ENCODE results near the gene PTBP3.

Gene PTBP3

DNA sequence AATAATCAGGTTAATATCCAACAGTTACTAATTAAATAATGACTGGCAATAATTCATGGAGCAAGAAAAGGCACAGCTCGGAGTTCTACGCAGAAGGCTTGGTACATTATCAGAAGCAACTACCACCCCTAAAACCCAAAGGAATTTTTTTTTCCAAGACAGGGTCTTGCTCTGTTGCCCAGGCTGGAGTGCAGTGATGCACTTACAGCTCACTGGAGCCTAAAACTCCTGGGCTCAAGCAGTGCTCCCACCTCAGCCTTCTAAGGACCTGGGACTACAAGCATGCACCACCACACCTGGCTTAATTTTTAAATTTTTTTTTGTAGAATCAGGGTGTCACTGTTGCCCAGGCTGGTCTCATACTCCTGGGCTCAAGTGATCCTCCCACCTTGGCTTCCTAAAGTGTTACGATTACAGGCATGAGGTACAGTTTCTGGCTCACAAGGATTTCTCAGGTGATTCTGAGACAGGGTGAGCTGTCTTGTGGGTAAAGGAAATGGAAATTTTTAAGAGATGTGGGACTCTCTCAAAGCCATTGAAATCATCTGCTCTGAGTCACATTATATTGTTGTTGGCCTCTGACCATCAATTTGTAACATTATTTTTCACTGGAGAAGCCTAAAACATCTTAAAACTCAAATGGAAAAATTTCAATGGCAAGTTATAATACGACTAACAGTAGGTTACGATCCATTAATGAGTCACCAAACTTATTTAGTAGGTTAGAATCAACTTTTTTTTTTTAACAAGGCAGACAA, 26.8 kb upstream of the PTBP3 start:
- DNase-seq = no peak

DNA sequence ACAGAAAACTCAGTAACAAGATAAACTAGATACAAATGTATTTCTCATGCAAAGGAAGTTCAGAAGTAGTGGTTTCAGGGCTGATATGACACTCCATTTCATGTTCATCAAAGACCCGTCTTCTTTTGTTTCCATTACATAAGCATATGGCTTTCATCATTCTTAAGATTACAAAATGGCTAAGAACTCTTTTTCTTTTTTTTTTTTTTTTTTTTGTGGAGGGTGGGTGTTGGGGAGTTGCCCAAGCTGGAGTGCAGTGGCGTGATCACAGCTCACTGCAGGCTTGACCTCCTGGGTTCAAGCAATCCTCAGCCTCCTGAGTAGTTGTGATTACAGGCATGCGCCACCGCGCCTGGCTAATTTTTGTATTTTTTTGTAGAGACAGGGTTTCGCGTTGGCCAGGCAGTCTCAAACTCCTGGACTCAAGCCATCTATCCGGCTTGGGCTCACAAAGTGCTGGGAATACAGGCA, 22.0 kb upstream of the PTBP3 start:
- DNase-seq = no peak

DNA sequence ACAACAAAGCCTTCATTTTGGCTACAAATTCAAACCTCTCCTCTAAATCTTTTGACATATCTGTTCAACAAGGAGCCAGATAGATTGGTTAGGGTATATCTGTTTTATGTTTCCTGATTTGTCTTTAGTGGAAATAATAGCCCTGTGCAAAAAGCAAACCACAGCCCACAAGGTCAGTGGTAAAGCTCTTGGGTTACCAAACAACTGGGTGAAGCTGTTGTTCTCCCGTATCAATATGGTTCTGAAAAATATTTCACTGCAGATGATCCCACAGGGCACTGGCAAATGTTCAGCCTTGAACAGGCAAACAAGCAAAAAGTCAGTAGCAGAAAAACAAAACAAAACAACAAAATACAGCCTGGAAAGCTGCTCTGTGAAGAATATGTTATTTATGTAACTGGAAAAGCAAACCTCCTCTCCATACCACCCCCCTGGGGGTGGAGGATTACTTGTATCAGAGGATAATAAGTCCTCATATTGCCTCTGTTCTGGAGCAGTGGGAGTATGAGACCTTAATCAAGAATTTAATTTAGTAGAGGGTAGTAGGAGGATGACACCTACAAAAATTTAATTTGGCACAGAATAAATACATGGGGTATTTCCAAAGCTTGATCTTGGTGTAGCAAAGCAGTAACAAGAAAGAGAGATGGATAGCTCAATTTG, 20.8 kb upstream of the PTBP3 start:
- no peak for DNase-seq

DNA sequence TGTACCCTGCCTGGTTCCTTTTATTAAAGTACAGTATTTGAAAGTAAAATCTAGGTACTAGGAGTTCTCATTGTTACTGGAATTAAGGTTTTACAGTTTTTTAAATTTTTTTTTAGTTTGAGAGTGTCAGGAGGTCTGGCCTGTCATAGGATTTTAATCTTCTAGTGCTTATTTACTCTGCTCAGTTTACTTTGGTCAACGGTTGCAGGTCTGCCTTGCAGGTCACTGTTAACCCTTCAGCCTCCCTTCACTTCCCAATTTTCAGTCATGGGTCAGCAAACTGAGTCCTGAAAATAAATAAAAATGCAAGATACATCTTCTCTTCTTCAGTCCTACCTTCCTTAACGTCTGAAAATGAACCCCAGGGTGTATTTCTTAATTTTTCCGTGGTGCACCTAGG, 18.8 kb upstream of the PTBP3 start:
- no peak for DNase-seq

DNA sequence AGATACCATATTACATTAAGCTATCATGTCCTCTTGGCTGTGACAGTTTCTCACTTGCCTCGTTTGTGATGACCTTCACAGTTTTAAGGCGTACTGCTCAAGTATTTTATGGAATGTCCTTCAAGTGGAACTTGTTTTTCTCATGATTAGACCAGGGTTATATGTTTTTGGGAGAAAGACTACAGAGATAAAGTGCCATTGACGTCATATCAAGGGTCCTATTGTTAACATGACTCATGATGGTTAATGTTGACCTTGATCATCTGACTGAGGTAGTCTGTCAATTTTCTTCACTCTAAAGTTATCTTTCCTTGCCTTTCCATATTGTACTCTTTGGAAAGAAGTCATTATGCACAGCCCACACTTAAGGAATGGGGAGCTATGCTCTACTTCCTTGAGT, 17.8 kb upstream of the PTBP3 start:
- no peak for DNase-seq

DNA sequence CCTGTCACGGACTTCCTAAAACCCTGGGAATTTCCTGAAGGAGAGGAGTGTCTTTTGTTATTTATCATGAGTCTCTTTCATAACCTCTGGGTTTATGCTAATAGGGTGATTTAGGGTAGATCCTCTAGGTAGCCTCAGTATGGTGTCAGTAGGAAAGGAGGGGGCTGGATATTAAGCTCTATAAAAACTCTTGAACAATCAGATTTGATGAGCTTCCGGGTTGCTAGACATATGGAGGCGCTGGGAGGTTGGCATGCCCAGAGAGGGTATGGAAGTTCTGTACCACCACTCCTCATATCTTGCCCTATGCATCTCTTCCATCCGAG, 15.6 kb upstream of the PTBP3 start:
- DNase-seq = no peak

DNA sequence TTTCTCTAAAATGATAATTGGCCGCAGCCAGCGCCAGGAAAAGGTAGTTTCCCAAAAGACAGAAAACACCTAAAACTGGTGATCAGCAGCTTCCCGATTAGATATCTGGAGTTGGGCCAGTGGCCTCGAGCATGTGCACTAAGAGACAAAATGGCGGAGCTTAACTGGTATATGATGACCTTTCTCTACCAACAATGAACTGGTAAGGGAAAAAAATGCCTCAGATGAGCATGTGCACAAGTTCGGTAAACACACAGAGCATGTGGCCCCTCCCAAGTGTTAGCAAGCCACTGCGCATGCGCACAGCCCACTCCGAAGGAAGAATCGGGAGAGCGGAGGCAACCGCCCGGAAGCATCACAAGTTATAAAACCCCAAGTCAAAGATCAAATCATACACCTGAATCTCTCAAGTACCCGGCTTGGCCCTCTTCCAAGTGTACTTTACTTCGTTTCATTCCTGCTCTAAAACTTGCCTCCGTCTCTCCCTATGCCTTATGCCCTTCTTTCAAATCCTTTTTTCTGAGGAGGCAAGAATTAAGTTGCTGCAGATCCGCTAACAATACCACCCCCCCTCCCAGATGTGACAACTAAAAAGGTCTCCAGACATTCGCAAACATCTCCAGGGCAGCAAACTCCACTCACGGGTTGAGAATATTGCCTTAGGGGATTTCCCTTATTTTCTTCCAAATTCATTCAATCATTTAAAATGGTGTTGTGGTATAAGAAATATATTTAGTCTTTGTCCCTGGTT, 15.0 kb upstream of the PTBP3 start:
- peak; percentile 55 for DNase-seq

DNA sequence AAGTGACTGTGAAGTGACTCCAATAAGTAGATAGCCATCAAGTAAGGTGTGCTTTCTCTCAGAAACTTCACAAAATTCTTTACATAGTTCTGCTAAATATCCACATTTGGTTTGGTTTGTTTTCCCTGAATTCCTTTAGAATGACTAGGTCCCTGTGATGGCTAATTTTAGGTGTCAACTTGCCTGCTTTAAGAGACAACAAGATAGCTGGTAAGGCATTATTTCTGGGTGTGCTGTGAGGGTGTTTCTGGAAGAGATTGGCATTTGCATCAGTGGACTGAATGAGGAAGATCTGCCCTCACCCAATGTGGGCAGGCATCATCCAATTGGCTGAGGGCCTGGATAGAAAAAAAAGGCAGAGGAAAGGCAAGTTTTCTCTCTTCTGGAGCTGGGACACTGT, 8.3 kb upstream of the PTBP3 start:
- no peak for DNase-seq

DNA sequence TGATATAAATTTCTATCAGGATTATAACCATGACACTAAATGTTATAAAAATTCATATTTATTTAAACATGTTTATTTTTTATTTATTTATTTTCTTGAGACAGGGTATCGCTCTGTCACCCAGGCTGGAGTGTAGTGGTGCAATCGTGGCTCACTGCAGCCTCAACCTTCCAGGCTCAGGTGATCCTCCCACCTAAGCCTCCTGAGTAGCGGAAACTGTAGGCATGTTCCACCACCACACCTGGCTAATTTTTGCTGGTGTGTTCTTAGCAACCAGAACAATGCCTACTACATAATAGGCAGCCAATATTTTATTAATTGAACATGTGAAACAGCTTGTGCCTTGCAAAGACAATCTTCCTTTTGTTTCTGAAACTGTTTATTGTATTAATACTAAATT, 6.5 kb upstream of the PTBP3 start:
- no peak for DNase-seq

DNA sequence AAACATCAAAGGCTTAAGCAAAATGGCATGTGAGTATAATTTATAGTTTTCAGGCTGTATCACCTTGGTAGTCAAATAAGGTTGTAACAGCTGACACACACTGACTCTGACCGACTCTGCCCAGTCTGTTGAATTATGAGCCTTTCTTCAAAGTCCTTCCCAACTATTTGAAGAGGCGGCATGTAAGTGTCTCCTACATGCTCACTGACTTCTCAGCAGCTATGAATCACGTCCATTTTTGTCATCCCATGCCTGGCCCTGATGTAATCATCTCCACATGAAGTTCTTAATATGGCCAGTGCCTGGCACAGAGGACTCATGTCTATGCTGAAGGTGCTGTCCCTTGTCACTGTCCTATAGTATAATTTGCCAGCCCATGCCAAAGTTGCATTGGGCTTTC, 5.1 kb upstream of the PTBP3 start:
- DNase-seq = no peak

DNA sequence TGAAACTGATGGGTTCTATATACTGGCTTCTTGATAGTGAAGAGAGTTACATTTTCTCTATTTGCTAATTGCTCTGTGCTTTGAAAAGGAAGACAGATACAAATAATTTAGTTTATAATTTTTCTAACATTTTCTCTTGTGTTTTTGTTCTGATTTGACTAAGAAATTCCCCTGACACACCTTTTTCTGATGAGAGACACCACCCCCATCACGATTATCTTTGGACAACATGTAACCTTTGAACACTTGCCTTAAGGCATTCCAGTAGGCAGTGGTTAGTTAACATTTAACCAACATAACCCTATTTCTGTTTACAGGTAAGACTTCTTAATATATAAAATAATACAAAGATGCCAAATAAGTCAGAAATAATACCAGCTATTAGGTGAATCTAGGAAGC, 4.1 kb upstream of the PTBP3 start:
- no peak for DNase-seq

DNA sequence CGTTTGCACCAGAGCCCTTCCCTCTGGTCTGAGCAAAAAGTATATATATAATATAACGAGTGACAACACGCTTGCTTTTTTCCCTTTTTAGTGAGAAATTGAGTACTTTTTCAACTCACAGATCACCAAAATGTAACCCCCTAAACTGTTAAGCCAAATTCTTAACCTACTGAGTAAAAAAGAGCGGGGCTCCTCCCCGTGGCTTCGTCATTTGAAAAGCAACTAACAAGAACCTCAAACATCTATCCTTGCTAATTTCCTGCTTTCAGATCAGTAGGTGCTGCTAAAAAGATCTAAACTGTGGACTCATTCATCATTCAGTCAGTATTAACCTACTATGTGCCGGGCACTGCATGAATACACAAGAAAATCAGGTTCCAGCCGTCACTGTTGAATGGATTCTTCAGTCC, 1.0 kb upstream of the PTBP3 start:
- DNase-seq = no peak

DNA sequence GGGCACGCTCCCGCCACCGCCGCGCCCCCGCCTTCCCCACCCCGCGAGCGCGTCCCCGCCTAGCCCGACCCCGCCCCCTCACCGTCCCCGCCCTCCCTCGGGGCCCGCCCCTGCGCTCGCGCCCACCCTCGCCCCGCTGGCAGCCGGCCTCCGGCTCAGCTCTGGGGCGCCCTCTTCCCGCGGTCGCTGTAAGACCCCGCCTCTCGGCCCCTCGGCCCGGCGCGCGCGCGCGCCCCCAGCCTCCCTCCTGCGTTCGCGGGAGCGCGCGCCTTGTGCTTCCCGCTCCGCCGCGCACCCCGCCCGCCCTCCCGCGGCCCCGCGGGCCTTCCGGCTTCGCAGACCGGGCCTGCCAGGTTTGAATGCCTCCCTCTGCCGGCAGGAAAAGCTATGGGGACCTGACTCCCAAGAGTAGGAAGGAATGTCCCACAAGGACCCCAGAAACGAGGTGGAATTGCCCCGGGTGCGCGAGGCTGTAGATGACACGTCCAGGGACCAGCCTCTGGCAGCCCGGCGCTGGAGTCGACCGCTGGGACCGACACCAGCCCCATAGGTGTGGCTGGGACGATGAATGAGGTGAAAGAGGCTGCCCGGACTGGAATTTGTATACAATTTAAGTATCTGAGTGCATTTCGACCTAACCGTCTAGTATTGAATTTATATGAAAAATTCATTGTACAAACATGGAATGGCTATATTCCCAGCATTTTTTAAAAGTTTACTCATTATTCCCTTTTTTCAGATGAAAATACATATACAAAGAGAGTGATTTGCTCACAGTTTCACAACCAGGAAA, 416 bp upstream of the PTBP3 start:
- peak; percentile 92 for DNase-seq

DNA sequence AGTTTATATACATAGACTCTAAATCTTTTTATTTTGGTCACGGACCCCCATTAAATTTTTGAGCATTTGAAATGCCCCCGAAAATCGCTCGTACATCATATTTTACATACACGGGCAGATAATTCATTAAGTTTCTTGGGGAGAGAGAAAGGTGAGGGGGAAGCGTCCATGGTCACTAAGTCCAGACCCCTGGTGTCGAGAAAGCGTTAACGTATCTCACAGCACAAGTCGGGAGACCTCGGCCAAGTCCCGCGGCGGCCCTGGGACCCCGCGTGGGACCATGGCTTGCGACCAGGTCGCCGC, 794 bp downstream of the PTBP3 start:
- DNase-seq = no peak

DNA sequence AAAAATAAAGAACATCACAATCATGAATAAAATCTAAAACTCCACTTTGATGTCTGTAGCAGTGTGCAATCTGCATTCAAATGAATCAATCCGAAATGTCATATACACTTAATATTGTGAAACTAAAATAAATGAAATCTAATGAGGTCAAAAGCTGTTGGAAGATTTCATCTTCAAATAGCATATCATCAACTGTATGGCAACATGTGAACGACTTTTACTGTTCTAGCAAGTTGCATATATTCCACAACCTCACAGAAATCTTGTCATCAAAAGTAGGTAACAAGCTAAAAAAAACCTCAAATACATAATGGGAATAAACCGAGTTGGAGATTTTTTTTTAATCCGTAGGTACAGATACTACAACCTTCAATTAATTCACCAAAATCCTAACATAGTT, 1.2 kb downstream of the PTBP3 start:
- no peak for DNase-seq

DNA sequence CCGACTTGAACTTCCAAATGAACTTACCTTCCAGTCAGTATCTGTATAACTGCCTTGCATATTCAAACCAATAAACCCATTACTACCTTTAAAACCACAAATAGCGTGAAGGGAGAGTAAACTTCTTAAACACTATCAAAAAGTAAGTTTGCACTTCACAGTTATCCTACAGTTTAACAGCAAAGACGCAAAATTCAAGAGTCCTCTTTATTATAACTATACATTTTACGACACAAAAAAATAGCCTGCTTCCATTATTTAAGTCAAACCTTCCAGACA, 1.8 kb downstream of the PTBP3 start:
- DNase-seq = no peak

DNA sequence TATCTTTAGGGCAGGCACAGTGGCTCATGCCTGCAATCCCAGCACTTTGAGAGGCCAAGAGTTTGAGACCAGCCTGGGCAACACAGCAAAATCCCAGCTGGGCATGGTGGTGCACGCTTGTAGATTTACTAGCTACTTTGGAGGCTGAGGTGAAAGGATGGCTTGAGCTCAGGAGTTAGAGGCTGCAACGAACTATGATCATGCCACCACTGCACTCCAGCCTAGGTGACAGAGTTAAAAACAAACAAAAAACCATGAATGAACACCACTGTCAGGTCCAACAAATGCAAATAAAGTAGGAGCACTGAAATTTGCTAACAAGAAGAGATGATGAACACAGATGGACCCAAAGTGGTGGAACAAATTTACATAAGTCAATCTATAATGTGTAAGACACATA, 4.9 kb downstream of the PTBP3 start:
- no peak for DNase-seq

DNA sequence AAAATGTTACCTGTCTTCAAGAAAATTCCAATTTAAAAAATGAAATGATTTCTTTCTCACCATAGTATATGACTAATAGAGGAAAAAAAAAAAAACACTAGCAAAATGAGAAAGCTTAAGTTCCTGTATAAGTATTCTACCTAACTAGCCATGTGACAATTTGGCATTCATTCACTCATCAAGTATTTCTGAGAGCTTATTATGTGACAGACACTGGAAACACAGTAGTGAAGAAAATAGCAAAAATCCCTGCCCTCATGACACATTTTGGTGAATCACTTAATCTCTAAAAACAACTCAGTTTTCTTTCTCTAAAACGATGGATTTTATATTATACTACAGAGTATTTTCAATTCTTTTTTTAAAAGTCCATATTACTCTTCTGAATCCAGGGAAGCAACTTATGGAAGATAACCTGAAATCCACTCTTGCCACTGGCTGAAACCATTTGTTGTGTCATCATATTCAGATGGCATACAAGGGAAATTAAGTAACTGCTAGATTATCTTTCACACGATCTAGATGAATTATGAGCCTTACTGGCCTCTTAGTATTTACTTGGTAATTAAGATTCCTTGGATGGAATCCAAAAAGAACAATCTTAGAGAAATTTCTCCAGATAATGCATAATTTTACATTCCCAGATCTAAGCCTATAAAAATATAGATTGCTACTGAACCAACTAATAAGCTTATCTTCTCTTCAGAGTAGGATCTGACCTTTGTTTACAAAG, 5.5 kb downstream of the PTBP3 start:
- DNase-seq = no peak

DNA sequence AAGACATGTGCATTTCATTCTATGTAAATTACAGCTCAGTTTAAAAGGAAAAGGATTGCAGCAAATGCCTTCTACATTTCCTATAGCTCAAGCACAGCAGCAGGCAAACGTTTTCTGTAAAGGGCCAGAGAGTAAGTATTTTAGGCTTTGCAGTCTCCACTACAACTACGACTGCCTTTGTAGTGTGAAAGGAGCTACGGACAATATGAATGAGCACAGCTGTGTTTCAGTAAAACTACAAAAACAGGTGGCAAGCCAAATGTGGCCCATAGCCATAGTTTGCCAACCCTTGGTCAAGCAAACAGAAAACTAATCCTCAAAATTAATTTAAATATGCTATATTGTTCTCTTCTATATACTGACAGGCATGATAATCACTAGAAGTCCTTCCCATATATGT, 7.2 kb downstream of the PTBP3 start:
- DNase-seq = no peak

DNA sequence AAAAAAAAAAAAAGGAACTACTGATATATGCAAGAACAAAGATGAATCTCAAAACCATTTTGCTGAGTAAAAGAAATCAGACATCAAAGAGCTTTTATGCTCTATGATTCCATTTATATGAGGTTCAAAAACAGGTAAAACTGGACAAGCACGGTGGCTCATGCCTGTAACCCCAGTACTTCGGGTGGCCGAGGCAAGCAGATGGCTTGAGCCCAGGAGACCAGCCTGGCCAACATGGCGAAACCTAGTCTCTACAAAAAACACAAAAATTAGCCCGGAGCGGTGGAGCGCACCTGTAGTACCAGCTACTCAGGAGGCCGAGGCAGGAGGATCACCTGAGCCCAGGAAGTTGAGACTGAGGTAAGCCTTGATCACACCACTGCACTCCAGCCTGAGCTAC, 7.8 kb downstream of the PTBP3 start:
- no peak for DNase-seq

DNA sequence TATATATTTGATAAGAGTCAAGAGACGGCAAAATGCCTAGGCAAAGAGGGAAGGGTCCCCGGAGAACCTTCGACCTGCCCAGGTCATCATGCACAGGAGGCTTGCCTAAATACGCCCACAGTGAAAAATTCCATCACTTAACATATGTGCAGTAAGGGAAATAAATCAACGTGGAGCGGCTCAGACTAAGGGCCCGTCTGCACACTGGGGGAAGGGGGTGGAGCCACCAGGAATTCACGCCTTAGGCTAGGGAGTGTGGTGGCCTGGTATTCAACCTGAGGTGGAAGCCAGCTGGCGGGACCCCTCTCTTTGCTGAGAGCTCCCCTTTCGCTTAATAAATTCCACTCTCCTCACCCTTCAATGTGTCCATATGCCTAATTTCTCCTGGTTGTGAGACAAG, 8.3 kb downstream of the PTBP3 start:
- no peak for DNase-seq

DNA sequence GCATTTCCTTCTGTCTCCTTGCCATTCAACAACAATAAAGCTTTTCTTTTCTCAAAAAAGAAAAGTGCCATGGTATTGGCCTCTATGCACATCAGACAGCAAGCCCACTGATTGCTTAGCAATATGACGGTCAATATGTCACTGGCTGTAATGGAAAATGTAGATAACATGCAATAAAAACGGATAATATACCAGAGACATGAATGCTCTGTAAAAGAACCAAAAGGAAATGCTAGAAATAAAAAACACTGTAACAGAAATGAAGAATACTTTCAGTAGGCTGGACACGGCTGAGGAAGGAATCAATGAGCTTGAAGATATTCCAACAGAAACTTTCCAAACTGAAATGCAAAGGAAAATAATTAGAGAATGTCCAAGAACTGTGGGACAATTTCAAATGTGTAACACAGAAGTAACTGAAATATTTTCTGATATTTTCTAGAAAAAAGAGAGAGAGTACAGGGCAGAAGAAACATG, 10.0 kb downstream of the PTBP3 start:
- no peak for DNase-seq
